ENCODE data around the gene HAPLN3. TPM values are rescaled to one million over a fixed set of nuclear protein-coding genes. Genes with fewer than 3 reads are reported as not detected.

HAPLN3 gene
- total and polyA plus RNA-seq, 10 donors = 9.7 to 36.0 (median 16.2) TPM

DNA sequence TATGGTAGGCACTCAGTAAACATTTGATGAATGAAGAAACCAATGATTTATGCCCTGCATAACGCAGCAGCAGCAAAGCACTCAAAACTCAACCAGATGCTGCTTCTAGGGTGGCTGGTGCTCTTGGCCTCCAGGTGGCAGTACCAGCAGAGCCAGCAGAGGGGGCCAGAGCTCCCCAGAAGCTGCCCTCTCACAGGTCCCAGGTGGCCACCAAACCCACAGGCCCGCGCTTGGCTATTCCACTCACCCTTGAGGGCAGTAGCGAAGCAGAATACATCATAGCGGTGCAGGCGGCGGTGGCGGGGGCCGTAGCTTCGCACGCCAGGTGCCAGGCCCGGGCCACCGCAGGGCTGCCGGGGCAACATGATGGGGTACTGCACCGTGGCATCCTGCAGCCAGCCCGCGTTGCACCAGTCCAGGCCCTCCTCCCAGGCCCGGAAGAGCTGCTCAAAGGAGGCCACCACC is 16.6 kb downstream of the HAPLN3 start:
- no peak for TF ChIP-seq POLR2A (IDR thresholded peaks at IDR 0.05)
- TF ChIP-seq, protein P1, sequence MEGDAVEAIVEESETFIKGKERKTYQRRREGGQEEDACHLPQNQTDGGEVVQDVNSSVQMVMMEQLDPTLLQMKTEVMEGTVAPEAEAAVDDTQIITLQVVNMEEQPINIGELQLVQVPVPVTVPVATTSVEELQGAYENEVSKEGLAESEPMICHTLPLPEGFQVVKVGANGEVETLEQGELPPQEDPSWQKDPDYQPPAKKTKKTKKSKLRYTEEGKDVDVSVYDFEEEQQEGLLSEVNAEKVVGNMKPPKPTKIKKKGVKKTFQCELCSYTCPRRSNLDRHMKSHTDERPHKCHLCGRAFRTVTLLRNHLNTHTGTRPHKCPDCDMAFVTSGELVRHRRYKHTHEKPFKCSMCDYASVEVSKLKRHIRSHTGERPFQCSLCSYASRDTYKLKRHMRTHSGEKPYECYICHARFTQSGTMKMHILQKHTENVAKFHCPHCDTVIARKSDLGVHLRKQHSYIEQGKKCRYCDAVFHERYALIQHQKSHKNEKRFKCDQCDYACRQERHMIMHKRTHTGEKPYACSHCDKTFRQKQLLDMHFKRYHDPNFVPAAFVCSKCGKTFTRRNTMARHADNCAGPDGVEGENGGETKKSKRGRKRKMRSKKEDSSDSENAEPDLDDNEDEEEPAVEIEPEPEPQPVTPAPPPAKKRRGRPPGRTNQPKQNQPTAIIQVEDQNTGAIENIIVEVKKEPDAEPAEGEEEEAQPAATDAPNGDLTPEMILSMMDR (IDR thresholded peaks at IDR 0.05 in 8 of 11, conservative IDR thresholded peaks at IDR 0.05 in 3 of 11) = peak in 8 of 11 experiments; percentile 21 to 66 (median 49)

DNA sequence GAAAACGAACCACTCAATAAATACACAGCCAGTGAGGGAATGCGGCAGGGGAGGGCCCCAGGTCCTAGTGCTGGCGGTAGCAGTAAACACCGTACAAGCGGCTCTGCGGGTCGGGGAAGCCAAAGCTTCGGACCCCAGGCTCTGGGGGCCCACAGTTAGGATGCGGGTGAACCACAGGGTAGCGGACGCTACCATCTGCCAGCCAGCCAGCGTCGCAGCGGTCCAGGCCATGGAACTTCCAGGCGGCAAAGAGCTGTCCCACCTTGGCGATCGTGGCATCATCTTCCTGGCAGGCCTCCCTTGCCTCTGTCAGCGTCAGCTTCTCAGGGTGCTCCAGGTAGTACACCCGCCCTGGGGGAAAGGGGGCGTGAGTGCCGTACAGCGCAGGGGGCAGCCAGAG is 17.4 kb downstream of the HAPLN3 start:
- 90 to 94% (median 92%) methylated on average over 20 to 22 of the region's 22 CpGs for whole genome bisulfite sequencing, 5 donors
- DNase-seq = no peak
- Histone ChIP-seq H3K4me3 (no peak overlapping the region), H3K27ac (no peak overlapping the region), H3K36me3 (peaks cover 0 to 65% (median 2%) of the 10 kb centered on the region in 6 donors), H3K27me3 (replicated peaks in 1 of 7) (no peaks in the 10 kb centered on the region), H3K4me1 (no peaks in the 10 kb centered on the region), H3K9me3 (no peaks in the 10 kb centered on the region)
- TF ChIP-seq, protein P1 (IDR thresholded peaks at IDR 0.05 in 8 of 11, conservative IDR thresholded peaks at IDR 0.05 in 3 of 11) = no peak
- TF ChIP-seq POLR2A (IDR thresholded peaks at IDR 0.05) (no peak), POLR2AphosphoS5 (IDR thresholded peaks at IDR 0.05) (no peak)
- intact Hi-C loops (cut with DNase I; ENCODE audit: low total_unique reads) = no loop called here

More for the DNA sequence above, 16.6 kb downstream of the HAPLN3 start:
- WGBS, 5 donors = 76 to 89% (median 80%) methylated on average over 6 to 18 of the region's 18 CpGs
- Histone ChIP-seq H3K9me3 (no peaks in the 10 kb centered on the region), H3K4me1 (no peaks in the 10 kb centered on the region), H3K36me3 (peaks cover 0 to 74% (median 3%) of the 10 kb centered on the region in 6 donors), H3K27me3 (replicated peaks in 1 of 7) (no peaks in the 10 kb centered on the region), H3K4me3 (no peak overlapping the region), H3K27ac (no peak overlapping the region)
- intact Hi-C loops (cut with DNase I; ENCODE audit: low total_unique reads) = no loop called here
- DNase-seq = no peak

- 88 to 97% (median 94%) methylated on average over 11 of the region's 11 CpGs for WGBS, 5 donors
- H3K4me3 ChIP-seq = no peak overlapping the region
Measured at GRCh38 chr15:88877415-88877814, 17.9 kb downstream of the HAPLN3 start.

GRCh38 chr15:88876573-88876972 is 18.8 kb downstream of the HAPLN3 start:
- intact Hi-C loops (cut with DNase I; ENCODE audit: low total_unique reads) = no loop called here
- no peaks in the 10 kb centered on the region for H3K27me3 ChIP-seq (replicated peaks in 1 of 7)
- WGBS, 5 donors = 84 to 88% (median 86%) methylated on average over 7 to 10 of the region's 10 CpGs
- H3K9me3 ChIP-seq = no peaks in the 10 kb centered on the region
- no peak overlapping the region for H3K27ac ChIP-seq
- H3K4me1 ChIP-seq = no peaks in the 10 kb centered on the region
- no peak for DNase-seq
- no peak for TF ChIP-seq POLR2AphosphoS5 (IDR thresholded peaks at IDR 0.05)
- TF ChIP-seq, protein P1 (IDR thresholded peaks at IDR 0.05 in 8 of 11, conservative IDR thresholded peaks at IDR 0.05 in 3 of 11) = no peak
- TF ChIP-seq POLR2A (IDR thresholded peaks at IDR 0.05) = no peak
- H3K36me3 ChIP-seq = peaks cover 0 to 54% (median 2%) of the 10 kb centered on the region in 6 donors
- no peak overlapping the region for H3K4me3 ChIP-seq

More at GRCh38 chr15:88877415-88877814, 17.9 kb downstream of the HAPLN3 start:
- no peaks in the 10 kb centered on the region for H3K27me3 ChIP-seq (replicated peaks in 1 of 7)
- TF ChIP-seq, protein P1 (IDR thresholded peaks at IDR 0.05 in 8 of 11, conservative IDR thresholded peaks at IDR 0.05 in 3 of 11) = no peak
- no peak for TF ChIP-seq POLR2AphosphoS5 (IDR thresholded peaks at IDR 0.05)
- TF ChIP-seq POLR2A (IDR thresholded peaks at IDR 0.05) = no peak
- H3K27ac ChIP-seq = no peak overlapping the region
- DNase-seq = no peak
- intact Hi-C loops (cut with DNase I; ENCODE audit: low total_unique reads) = no loop called here
- H3K36me3 ChIP-seq = peaks cover 0 to 63% (median 2%) of the 10 kb centered on the region in 6 donors
- H3K4me1 ChIP-seq = no peaks in the 10 kb centered on the region
- no peaks in the 10 kb centered on the region for H3K9me3 ChIP-seq
